HCT116 (cell line): ENCODE measurements around the gene PILRA.

Experiments used
- CTCF ChIP-seq, 3 experiments: fragments of 200-600 bp in 1 of 3; sonication (generic) in 1 of 3; IDR thresholded peaks in 2 of 3; conservative IDR thresholded peaks in 1 of 3; 2 replicates each; pipeline ENCODE4 v1.5.1; 2012 to 2017; ENCODE audit warnings: low read depth in 2 of 3, low read length in 2 of 3, antibody characterized with exemption in 1 of 3, borderline replicate concordance in 1 of 3, control low read depth in 1 of 3, mild to moderate bottlenecking in 1 of 3, mixed read lengths in 1 of 3, mixed run types in 1 of 3, moderate library complexity in 1 of 3; ENCODE audit not compliant: insufficient read depth in 1 of 3
- EGR1 ChIP-seq: IDR thresholded peaks from 2 replicates; pipeline ENCODE4 v1.6.1; 2012; ENCODE audit warnings: low read depth
- EZH2 ChIP-seq: fragments of 200-600 bp; sonication (generic); IDR thresholded peaks from 2 replicates; pipeline ENCODE4 v1.6.1; 2017; ENCODE audit warnings: antibody characterized with exemption, mixed run types
- POLR2A ChIP-seq: IDR thresholded peaks from 2 replicates; pipeline ENCODE4 v1.7.0; 2011; ENCODE audit warnings: borderline replicate concordance; ENCODE audit not compliant: insufficient read depth, insufficient read length; ENCODE audit errors: extremely low read depth
- POLR2AphosphoS5 ChIP-seq: IDR thresholded peaks from 2 replicates; pipeline ENCODE4 v1.6.1; 2011; ENCODE audit warnings: mild to moderate bottlenecking, low read depth, low read length, moderate library complexity
- SIN3A ChIP-seq: IDR thresholded peaks from 2 replicates; pipeline ENCODE4 v1.6.1; 2012; ENCODE audit warnings: low read depth
- TCF7L2 ChIP-seq: IDR thresholded peaks from 2 replicates; pipeline ENCODE4 v1.7.0; 2011; ENCODE audit warnings: borderline replicate concordance, inconsistent platforms; ENCODE audit not compliant: insufficient read depth, insufficient read length; ENCODE audit errors: extremely low read depth
- ZNF274 ChIP-seq: fragments of 200-500 bp; sonication (Bioruptor generic); IDR thresholded peaks from 2 replicates; pipeline ENCODE4 v1.6.1; 2014; ENCODE audit warnings: mild to moderate bottlenecking, low read depth, low read length, inconsistent platforms

GRCh38 chr7:100393233-100393905, 20.1 kb downstream of the PILRA start:
- TF ChIP-seq SIN3A (no peak), CTCF (IDR thresholded peaks at IDR 0.05 in 2 of 3, conservative IDR thresholded peaks at IDR 0.05 in 1 of 3; ENCODE audit: borderline replicate concordance in 1 of 3, insufficient read depth in 1 of 3, low read depth in 2 of 3, low read length in 2 of 3) (no peak), EZH2 (no peak), TCF7L2 (no peak), POLR2A (no peak), EGR1 (no peak), ZNF274 (no peak), POLR2AphosphoS5 (no peak)
